ENCODE results near the gene CCDC120.

The CCDC120 gene

GRCh38 chrX:49064303-49064702, 5.5 kb downstream of the CCDC120 start:
- DNase-seq: no peak

DNA sequence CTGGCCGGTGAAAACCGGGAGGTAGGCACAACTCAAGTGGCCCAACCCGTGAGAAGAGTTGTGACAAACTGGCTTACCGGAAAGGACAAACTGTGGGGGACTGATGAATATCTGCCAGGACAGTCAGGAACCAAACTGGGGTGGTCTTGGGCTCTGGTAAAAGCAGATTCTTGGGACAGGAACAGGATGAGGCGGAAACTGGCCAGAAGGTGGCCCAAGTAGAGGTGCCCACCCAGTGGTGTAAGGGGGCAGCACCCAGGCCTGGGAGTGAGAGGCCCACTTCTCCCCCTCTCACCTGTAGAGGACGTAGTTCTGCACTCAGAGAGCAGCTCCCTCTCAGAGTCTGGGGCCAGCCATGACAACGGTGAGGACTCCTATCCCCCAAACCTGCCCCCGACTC, 5.9 kb downstream of the CCDC120 start:
- DNase-seq: no peak

- DNase-seq: no peak
These were observed 7.5 kb downstream of the CCDC120 start for GRCh38 chrX:49066278-49066677.

GRCh38 chrX:49066690-49067089, 7.9 kb downstream of the CCDC120 start:
- no peak for DNase-seq

DNA sequence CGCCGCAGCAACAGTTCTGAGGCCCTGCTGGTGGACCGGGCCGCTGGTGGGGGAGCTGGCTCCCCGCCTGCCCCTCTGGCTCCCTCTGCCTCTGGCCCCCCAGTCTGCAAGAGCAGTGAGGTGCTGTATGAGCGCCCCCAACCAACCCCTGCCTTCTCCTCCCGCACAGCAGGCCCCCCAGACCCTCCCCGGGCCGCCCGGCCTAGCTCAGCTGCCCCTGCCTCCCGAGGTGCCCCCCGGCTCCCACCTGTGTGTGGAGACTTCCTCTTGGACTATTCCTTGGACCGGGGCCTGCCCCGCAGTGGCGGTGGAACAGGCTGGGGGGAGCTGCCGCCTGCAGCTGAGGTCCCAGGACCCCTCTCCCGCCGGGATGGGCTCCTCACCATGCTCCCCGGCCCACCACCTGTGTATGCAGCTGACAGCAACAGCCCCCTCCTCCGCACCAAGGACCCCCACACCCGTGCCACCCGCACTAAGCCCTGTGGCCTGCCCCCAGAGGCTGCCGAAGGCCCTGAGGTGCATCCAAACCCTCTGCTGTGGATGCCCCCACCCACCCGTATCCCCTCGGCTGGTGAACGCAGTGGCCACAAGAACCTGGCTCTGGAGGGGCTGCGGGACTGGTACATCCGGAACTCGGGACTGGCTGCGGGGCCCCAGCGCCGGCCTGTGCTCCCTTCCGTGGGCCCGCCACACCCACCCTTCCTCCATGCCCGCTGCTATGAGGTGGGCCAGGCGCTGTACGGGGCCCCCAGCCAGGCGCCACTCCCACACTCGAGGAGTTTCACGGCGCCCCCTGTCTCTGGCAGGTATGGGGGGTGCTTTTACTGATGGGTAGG, 8.7 kb downstream of the CCDC120 start:
- no peak for DNase-seq

- no peak for DNase-seq
These were observed 10.2 kb downstream of the CCDC120 start for GRCh38 chrX:49069038-49069437.

GRCh38 chrX:49070988-49071387, 12.2 kb downstream of the CCDC120 start:
- DNase-seq: no peak

DNA sequence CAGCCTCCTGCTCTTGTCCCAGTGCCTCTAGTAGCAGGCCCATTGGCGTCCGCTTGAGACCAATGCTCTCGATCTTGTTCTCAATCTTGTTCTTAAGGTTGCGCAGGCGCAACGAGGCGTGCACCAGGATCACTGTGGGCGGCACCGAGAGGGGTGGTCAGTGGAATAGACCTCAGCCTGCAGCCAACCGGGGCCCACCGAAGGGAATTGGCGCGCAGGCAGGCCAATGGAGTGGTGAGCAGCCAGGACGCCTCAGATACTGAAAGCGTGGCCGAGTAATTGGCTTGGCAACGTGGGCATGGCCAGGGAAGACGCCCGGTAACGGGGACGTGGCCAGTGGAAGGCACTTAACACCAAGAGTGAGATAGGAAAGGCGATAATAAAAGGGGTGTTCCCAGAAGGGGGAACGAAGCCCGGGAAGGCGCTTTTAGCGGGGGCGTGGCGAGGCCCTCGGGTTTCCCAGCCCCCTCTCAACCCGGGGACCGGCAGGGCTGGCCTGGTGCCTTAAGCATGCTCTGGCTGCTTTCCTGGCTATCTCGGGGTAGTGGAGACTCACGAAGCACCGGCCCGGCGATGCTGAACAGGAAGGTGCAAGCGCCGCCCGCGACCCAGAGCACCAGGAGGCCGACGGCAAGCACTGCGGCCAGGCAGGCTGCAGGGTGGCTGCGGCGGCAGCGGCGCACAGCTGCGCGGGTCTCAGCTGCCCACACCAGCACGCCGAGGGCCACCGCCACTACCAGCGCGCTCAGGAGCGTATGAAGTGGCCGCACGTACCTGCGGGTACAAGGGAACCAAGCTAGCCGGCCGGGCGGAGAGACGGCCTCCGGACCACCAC, 13.3 kb downstream of the CCDC120 start:
- DNase-seq: no peak

DNA sequence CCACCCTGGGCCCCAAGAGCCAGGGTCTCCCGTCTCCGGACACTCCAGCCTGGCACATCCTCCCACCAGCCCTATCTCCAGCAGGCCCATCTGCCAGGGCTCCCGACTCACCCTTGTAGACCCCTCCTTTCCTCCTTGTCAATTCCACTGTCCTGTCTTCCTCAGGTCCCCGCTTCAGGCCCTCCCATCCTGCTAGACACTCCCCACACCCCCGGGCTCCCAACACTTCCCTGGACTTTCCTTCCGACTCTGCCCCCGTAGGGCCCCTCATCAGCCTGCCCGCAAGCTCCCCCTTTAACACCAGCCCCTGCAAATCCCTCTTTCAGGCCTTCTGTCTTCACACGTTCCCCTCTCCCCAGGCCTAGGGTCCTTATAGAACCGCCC, 13.9 kb downstream of the CCDC120 start:
- no peak for DNase-seq

GRCh38 chrX:49073601-49074575, 15.1 kb downstream of the CCDC120 start, which contains the start of gene PRAF2:
PRAF2 (minus strand) TSS chrX:49074002; CDS start chrX:49073987, 15 bp downstream.
- DNase-seq: peak; percentile 64

DNA sequence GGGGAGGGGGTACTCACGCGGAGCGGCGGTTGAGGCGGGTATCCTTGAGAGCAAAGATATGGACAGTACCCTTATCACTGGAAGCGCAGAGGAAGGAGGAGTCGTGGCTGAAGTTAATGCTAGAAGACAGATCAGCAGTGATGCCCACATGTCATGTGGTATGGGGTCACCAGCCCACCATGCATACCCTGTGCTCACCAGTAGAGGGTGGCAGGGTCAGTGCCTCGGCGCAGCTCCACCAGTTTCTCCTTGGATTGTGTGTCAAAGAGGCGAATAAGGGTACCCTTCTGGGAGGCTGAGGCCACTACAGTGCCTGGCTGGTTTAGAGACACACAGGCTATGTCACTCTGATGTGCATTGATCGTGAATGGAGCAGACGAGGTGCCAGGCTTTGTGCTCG, 16.5 kb downstream of the CCDC120 start:
- no peak for DNase-seq

DNA sequence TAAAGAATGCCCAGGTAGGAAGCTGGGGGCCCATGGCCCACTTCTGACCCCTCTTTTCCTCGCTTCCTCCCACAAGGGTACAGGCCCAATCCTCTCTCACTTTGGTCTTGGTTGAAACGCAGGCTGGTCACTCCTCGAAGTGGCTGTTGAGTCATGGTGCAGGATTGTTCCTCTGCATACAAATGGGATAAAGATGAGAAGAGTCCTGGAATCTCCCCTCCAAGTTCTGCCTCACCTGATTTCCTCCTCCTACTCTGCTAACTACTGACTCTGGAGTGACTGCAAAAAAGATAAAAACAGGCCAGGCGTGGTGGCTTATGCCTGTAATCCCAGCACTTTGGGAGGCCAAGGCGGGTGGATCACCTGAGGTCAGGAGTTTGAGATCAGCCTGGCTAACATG, 19.1 kb downstream of the CCDC120 start:
- no peak for DNase-seq

DNA sequence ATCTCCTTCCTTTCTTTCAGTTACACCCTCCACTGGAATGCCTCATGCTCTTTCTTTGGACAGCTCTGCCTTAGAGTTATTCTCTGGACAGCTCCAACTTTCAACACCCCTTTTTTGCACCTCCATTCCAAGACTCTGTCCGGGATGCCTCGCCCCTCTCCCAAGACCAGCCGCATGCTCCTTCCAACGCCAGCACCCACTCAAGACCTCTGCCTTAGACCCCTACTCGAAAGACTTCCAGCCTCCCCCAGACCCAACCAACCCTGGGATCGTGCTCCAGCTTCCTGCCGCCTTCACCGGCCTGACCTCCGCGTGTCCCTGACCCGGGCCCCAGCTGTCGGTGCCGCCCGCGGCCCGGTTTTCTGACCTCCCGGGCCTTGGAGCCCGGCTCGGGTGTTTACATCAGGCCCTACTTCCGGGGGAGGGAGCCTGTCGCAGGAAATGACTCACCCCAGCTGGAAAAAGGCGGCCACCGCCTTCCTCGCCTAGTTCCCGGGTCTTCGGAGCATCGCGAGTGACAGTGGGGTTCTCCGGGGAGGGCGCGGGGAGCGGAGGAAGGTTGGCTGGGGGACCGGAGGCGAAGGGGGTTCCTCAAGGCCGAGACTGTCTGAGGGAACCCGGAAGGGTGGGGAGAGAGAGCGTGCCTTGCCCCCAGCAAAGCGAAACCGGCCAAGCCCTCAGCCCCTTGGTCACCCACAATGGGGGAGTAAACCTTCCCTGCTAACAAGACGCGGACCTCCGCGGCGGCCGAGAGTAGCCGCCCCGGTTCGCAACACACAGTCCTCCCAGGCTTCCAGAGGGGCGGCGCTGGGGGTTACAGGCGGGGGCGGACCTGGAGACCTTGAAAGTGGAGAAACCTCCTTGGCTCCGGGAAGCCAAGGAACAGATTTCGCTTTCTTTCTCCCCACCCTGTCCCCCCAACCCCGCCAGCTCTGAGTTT, 21.0 kb downstream of the CCDC120 start, which contains the start of gene WDR45:
Gene WDR45 (minus strand): TSS at position 399 of the 940 bp plus-strand sequence. CDS start 1,792 bp downstream, outside the sequence.
- DNase-seq: no peak

GRCh38 chrX:49082271-49082871, 23.6 kb downstream of the CCDC120 start:
- no peak for DNase-seq

DNA sequence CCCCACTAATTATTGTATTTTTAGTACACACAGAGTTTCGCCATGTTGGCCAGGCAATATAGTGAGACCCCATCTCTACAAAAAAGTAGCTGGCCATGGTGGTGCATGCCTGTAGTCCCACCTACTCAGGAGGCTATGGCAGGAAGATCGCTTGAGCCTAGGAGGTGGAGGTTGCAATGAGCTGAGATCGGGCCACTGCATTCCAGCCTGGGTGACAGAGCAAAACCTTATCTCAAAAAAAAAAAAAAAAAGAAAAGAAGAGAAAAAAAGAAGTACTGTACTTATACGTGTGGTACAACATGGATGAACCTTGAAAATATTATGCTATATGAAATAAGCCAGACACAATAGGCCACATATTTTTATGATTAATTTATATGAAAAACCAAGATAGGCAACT, 30.8 kb downstream of the CCDC120 start:
- no peak for DNase-seq

DNA sequence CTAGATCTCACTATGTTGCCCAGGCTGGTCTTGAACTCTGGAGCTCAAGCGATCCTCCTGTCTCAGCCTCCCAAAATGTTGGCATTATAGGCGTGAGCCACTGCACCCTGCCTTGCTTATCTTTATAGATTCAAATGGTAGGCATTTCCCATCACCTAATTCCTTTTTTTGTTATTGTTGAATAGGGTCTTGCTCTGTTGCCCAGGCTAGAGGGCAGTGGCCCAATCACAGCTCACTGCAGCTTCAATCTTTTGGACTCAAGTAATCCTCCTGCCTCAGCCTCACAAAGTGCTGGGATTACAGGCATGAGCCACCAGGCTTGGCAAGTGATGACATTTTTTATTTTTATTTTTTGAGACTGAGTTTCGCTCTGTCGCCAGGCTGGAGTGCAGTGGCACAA, 37.6 kb downstream of the CCDC120 start:
- no peak for DNase-seq

GRCh38 chrX:49100704-49101628, 42.2 kb downstream of the CCDC120 start:
- DNase-seq: peak; percentile 85

- DNase-seq: no peak
These were observed 42.8 kb downstream of the CCDC120 start for GRCh38 chrX:49101629-49101984.

- DNase-seq: no peak
These were observed 43.4 kb downstream of the CCDC120 start for GRCh38 chrX:49102190-49102589.

GRCh38 chrX:49103637-49104036, 44.8 kb downstream of the CCDC120 start:
- DNase-seq: no peak

Data from NCI-H2081 treated with DMSO at 0.1 percent for 48 hours (cell line).